SK-N-SH (cell line): ENCODE results near the gene MACROD2. TPM values are rescaled to one million over a fixed set of nuclear protein-coding genes. Genes with fewer than 3 reads are reported as not detected.
"Not testable (repeated sequence)": the region's sequence is repeated elsewhere in the genome, so short reads cannot be mapped to it uniquely, and the experiment has no call there.

Experiments
- CTCF ChIA-PET: fragments of 300-600, 350-600 bp; formaldehyde crosslinking; extraction: SDS; loops from one replicate; lab custom pipeline; 2021; lab: Yijun Ruan, JAX
- POLR2A ChIA-PET: fragments of 350-600 bp; sonication (Branson Sonifier 250); formaldehyde crosslinking; extraction: SDS; loops from one replicate; lab custom pipeline; 2020; ENCODE audit warnings: antibody characterized with exemption, inconsistent platforms; lab: Yijun Ruan, JAX
- DNase-seq: peaks from one replicate; pipeline ENCODE4 v3.0.0; 2012
- H2AFZ ChIP-seq: fragments of 200-600 bp; sonication (generic); 2 replicates; pipeline ENCODE4 v1.8.1; 2016; ENCODE audit warnings: antibody characterized with exemption, mild to moderate bottlenecking, low read depth
- H3F3A ChIP-seq: fragments of 200-600 bp; sonication (generic); replicated peaks from 2 replicates; pipeline ENCODE3; 2016; ENCODE audit warnings: antibody characterized with exemption, mild to moderate bottlenecking; ENCODE audit not compliant: insufficient read depth
- H3K27ac ChIP-seq, 2 experiments: fragments of 200-500 bp in 1 of 2; fragments of 200-600 bp in 1 of 2; sonication (Bioruptor generic) in 1 of 2; sonication (generic), shearing (Covaris generic) in 1 of 2; 2 replicates each; pipeline versions ENCODE4 v1.5.1 to v1.6.1; 2014 to 2016; ENCODE audit warnings: low read depth in 2 of 2, inconsistent platforms in 1 of 2, low read length in 1 of 2, mild to moderate bottlenecking in 1 of 2, mixed read lengths in 1 of 2
- H3K27me3 ChIP-seq: fragments of 200-600 bp; sonication (generic), shearing (Covaris generic); 2 replicates; pipeline ENCODE4 v1.6.1; 2016; ENCODE audit warnings: mixed run types; ENCODE audit not compliant: insufficient read depth
- H3K36me3 ChIP-seq, 2 experiments: fragments of 200-500 bp in 1 of 2; fragments of 200-600 bp in 1 of 2; sonication (Bioruptor generic) in 1 of 2; sonication (generic) in 1 of 2; replicated peaks in 1 of 2; 2 replicates each; pipeline versions ENCODE3 to v1.5.1; 2014 to 2016; ENCODE audit warnings: low read length in 1 of 2, mild to moderate bottlenecking in 1 of 2; ENCODE audit not compliant: insufficient read depth in 2 of 2, control insufficient read depth in 1 of 2
- H3K4me1 ChIP-seq, 2 experiments: fragments of 200-500 bp in 1 of 2; fragments of 200-600 bp in 1 of 2; sonication (Bioruptor generic) in 1 of 2; sonication (generic), shearing (Covaris generic) in 1 of 2; 2 replicates each; pipeline versions ENCODE4 v1.5.1 to v1.6.1; 2014 to 2016; ENCODE audit warnings: low read depth in 1 of 2, low read length in 1 of 2, mixed run types in 1 of 2; ENCODE audit not compliant: insufficient read depth in 2 of 2, control insufficient read depth in 1 of 2
- H3K4me2 ChIP-seq: fragments of 200-600 bp; sonication (generic), shearing (Covaris generic); 2 replicates; pipeline ENCODE4 v1.6.1; 2017; ENCODE audit warnings: mixed run types
- H3K4me3 ChIP-seq, 2 experiments: fragments of 200-500 bp in 1 of 2; fragments of 200-600 bp in 1 of 2; sonication (Bioruptor generic) in 1 of 2; sonication (generic), shearing (Covaris generic) in 1 of 2; 2 replicates each; pipeline versions ENCODE4 v1.5.1 to v1.8.1; 2014 to 2016; ENCODE audit warnings: low read depth in 2 of 2, inconsistent platforms in 1 of 2, low read length in 1 of 2, mild to moderate bottlenecking in 1 of 2, mixed read lengths in 1 of 2, moderate library complexity in 1 of 2
- H3K79me2 ChIP-seq: fragments of 200-600 bp; sonication (generic); 2 replicates; pipeline ENCODE4 v1.8.1; 2017; ENCODE audit warnings: mild to moderate bottlenecking; ENCODE audit not compliant: insufficient read depth
- H3K9ac ChIP-seq: fragments of 200-600 bp; sonication (generic); 2 replicates; pipeline ENCODE4 v1.6.1; 2017; ENCODE audit warnings: mixed run types
- H3K9me2 ChIP-seq: fragments of 200-600 bp; sonication (generic); 2 replicates; pipeline ENCODE4 v1.6.1; 2017; ENCODE audit warnings: mixed run types
- H3K9me3 ChIP-seq: fragments of 200-600 bp; sonication (generic); 2 replicates; pipeline ENCODE4 v1.6.1; 2017; ENCODE audit warnings: mixed run types, mild to moderate bottlenecking, moderate library complexity
- H4K20me1 ChIP-seq: fragments of 200-600 bp; sonication (generic); 2 replicates; pipeline ENCODE4 v1.6.1; 2017; ENCODE audit warnings: mild to moderate bottlenecking, mixed run types; ENCODE audit not compliant: insufficient read depth
- CHD2 ChIP-seq: fragments of 150-350 bp; IDR thresholded peaks from 2 replicates; pipeline ENCODE4 v1.6.1; 2018; ENCODE audit warnings: low read length; ENCODE audit not compliant: partially characterized antibody
- CTCF ChIP-seq: fragments of 200-600 bp; sonication (generic); IDR thresholded peaks from 2 replicates; pipeline ENCODE4 v1.6.1; 2017; ENCODE audit warnings: antibody characterized with exemption, mild to moderate bottlenecking, moderate library complexity
- EP300 ChIP-seq, 2 experiments: IDR thresholded peaks; 2 replicates each; pipeline versions ENCODE4 v1.4.0 to v1.6.1; 2012; ENCODE audit warnings: borderline replicate concordance in 1 of 2, low read depth in 1 of 2, low read length in 1 of 2
- EZH2phosphoT487 ChIP-seq: fragments of 200-600 bp; sonication (generic); IDR thresholded peaks from 2 replicates; pipeline ENCODE4 v1.6.1; 2017; ENCODE audit warnings: low read depth, mixed run types, mild to moderate bottlenecking, antibody characterized with exemption, moderate library complexity, borderline replicate concordance
- FOSL2 ChIP-seq: IDR thresholded peaks from 2 replicates; pipeline ENCODE4 v1.4.0; 2012; ENCODE audit warnings: low read depth, mild to moderate bottlenecking, moderate library complexity, borderline replicate concordance
- FOXJ3 ChIP-seq: sonication (generic); formaldehyde crosslinking; IDR thresholded peaks from 2 replicates; pipeline ENCODE4 v1.5.1; 2020; ENCODE audit warnings: mild to moderate bottlenecking, missing genetic modification reagents
- GABPA ChIP-seq: IDR thresholded peaks from 2 replicates; pipeline ENCODE4 v1.4.0; 2012; ENCODE audit warnings: low read depth, mild to moderate bottlenecking
- GATA2 ChIP-seq: sonication (generic); formaldehyde crosslinking; IDR thresholded peaks from 2 replicates; pipeline ENCODE4 v1.5.0; 2020; ENCODE audit warnings: mild to moderate bottlenecking, missing genetic modification reagents
- MEF2A ChIP-seq: IDR thresholded peaks from 2 replicates; pipeline ENCODE4 v1.4.0; 2012; ENCODE audit warnings: low read depth, borderline replicate concordance
- NFIC ChIP-seq: IDR thresholded peaks from 2 replicates; pipeline ENCODE4 v1.4.0; 2012; ENCODE audit warnings: borderline replicate concordance
- RAD21 ChIP-seq: IDR thresholded peaks from 2 replicates; pipeline ENCODE4 v1.6.1; 2012; ENCODE audit warnings: mild to moderate bottlenecking, low read length
- REST ChIP-seq: IDR thresholded peaks from 2 replicates; pipeline ENCODE4 v1.6.1; 2012; ENCODE audit warnings: mild to moderate bottlenecking, low read depth, low read length, moderate library complexity
- RFX5 ChIP-seq: IDR thresholded peaks from 2 replicates; pipeline ENCODE4 v1.6.1; 2012; ENCODE audit warnings: mild to moderate bottlenecking, improper control_type of control experiment, low read length
- SIN3A ChIP-seq: IDR thresholded peaks from 2 replicates; pipeline ENCODE4 v1.6.1; 2012; ENCODE audit warnings: low read depth, mild to moderate bottlenecking, low read length, moderate library complexity, borderline replicate concordance
- TEAD4 ChIP-seq: IDR thresholded peaks from 2 replicates; pipeline ENCODE4 v1.4.0; 2012; ENCODE audit warnings: mild to moderate bottlenecking, borderline replicate concordance; ENCODE audit not compliant: insufficient read depth
- USF1 ChIP-seq: IDR thresholded peaks from 2 replicates; pipeline ENCODE4 v1.4.0; 2012; ENCODE audit warnings: low read depth, borderline replicate concordance
- YY1 ChIP-seq: IDR thresholded peaks from 2 replicates; pipeline ENCODE4 v1.4.0; 2012; ENCODE audit warnings: low read depth, mild to moderate bottlenecking
- WGBS: methylation state at CpG from one replicate; pipeline ENCODE4 v1.1.6; 2017; ENCODE audit warnings: low lambda C conversion rate; 5-methylcytosine and 5-hydroxymethylcytosine counted together
- polyA plus RNA-seq, 3 experiments: library from polyadenylated mRNA; depleted of rRNA; stranded (reverse); fragments of >200 nt; gene quantifications; 2 replicates each; pipeline ENCODE4 v1.2.3, GENCODE V29; 2012

The MACROD2 gene
- polyA plus RNA-seq, 1 of the 3 experiments (the other 2 are of a cell fraction): 0.33 TPM

- H3K9me3 ChIP-seq, H3K9me2 ChIP-seq, CTCF ChIA-PET, H3K4me3 ChIP-seq, H2AFZ ChIP-seq, H3F3A ChIP-seq, POLR2A ChIA-PET, H3K4me2 ChIP-seq, H4K20me1 ChIP-seq, H3K9ac ChIP-seq, H3K79me2 ChIP-seq, H3K36me3 ChIP-seq, H3K27me3 ChIP-seq, H3K4me1 ChIP-seq, H3K27ac ChIP-seq, DNase-seq: not testable (repeated sequence)
- WGBS: 95% methylated on average over 10 of the region's 10 CpGs
Measured at GRCh38 chr20:15198017-15198416, 1202.7 kb downstream of the MACROD2 start.

GRCh38 chr20:15199698-15200097, 1204.4 kb downstream of the MACROD2 start:
- Histone ChIP-seq H4K20me1 (no peaks in the 10 kb centered on the region), H3K4me3 (no peak overlapping the region), H2AFZ (no peak overlapping the region), H3F3A (peaks cover 4% of the 10 kb centered on the region), H3K9me2 (no peaks in the 10 kb centered on the region), H3K4me1 (no peaks in the 10 kb centered on the region), H3K4me2 (no peak overlapping the region), H3K27ac (no peak overlapping the region), H3K36me3 (no peaks in the 10 kb centered on the region), H3K27me3 (no peaks in the 10 kb centered on the region), H3K9ac (no peak overlapping the region), H3K79me2 (no peaks in the 10 kb centered on the region), H3K9me3 (no peaks in the 10 kb centered on the region)
- no peak for DNase-seq
- WGBS: 94% methylated on average over 1 of the region's 1 CpG
- TF ChIP-seq MEF2A (no peak), CHD2 (no peak), GABPA (no peak), YY1 (no peak), EP300 (IDR thresholded peaks at IDR 0.05; ENCODE audit: borderline replicate concordance in 1 of 2, low read depth in 1 of 2, low read length in 1 of 2) (no peak), REST (no peak), CTCF (no peak), NFIC (no peak), RFX5 (no peak), EZH2phosphoT487 (no peak), FOSL2 (no peak), TEAD4 (no peak), SIN3A (no peak), FOXJ3 (CRISPR knock-in tag) (no peak), GATA2 (CRISPR knock-in tag) (no peak), USF1 (no peak), RAD21 (no peak)
- CTCF ChIA-PET: no interaction called here
- POLR2A ChIA-PET: no interaction called here
